GM21528 (cell line): ENCODE measurements around the gene SIAH2.
A peak's percentile ranks its signal among the peaks of the same experiment; 100 is the strongest.

Source experiments
- ATAC-seq: cut with Tn5 transposase; IDR thresholded peaks from one replicate; pipeline ENCODE4 v1.9.1; 2021; ENCODE audit warnings: mild to moderate bottlenecking, moderate library complexity; ENCODE audit not compliant: unreplicated experiment, low FRiP score

Gene SIAH2

DNA sequence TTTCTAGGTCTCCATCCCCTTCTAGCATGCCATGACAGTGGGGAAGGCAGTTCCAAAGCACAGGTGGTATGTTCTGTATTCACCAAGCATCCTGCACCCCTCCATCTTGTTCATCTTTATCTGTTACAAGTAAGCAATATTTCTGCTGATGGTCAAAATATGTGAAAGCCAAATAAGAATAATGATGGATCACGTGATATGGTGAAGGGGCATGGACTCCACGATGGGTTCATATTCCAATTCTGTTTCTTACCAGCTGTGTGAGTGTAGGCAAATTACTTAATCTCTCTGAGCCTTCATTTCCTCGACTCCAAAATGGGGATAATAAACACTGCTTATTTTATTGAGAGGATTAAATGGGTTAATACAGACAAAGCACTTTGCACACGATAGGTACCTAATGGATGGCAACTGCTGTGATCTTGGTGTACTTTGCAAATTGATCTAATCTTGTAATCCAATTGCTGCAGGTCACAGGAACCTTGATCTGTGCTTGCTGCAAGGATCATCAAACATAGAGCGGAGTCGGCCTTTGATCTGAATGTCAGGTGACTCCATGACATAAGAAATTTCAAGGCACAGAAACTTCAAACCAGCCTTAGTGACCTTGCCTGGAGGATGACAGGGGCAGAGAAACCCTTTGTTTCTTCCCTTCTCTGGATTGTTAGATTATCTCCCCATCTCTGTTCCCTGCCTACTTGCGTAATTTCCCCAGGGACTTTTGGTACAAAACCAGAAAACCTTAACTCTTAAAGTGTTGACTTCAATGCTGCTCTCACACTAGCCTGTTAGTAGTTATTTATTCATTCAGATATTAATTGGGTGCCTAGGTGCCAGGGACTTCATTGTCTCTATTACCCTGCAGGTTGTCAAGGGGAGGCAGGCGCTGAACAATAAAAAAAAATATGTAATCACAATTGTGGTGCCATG, 25.8 kb downstream of the SIAH2 start:
- no peak for ATAC-seq

- ATAC-seq, result no peak
Observed at GRCh38 chr3:150736316-150736719, 26.7 kb downstream of the SIAH2 start.

- ATAC-seq, result no peak
Observed at GRCh38 chr3:150734795-150735119, 28.2 kb downstream of the SIAH2 start.

DNA sequence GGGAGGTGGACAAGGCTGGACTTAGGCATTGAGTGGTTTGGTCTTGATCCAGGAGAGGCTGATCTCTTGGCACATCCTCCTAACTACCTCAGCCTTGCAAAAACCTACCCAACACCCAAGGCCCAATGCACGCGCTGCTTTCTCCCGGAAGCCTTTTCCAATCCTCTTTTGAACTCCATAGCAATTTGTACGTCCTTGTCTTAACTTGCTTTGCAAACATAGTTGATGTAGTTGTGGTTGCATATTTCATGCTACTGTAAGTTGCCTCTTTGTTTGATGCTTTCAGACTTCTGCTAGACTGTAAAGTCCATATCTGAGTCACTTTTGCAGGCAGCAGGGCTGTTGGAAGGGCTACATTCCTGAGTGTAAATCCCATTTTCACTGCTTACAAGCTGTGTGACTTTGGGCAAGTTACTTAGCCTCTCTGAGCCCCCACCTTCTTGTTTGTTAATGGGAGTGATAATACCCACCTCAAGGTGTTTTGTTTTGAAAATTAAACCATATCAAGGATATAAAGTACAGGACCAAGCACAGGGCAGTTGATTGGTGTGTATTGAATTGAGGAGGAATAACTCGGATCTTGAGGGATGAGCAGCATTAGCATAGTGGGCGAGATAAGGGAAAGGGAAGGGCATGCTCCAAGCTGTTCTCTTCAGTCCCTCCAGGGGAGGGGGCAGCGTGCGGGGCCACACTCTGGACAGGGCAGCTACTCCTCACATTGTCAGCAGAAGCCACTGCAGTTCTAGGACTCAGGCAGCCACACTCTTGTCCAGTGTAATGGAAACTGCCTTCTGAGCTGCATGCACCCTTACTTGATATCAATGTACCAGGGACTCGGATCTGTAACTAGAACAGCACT, 28.8 kb downstream of the SIAH2 start:
- no peak for ATAC-seq

DNA sequence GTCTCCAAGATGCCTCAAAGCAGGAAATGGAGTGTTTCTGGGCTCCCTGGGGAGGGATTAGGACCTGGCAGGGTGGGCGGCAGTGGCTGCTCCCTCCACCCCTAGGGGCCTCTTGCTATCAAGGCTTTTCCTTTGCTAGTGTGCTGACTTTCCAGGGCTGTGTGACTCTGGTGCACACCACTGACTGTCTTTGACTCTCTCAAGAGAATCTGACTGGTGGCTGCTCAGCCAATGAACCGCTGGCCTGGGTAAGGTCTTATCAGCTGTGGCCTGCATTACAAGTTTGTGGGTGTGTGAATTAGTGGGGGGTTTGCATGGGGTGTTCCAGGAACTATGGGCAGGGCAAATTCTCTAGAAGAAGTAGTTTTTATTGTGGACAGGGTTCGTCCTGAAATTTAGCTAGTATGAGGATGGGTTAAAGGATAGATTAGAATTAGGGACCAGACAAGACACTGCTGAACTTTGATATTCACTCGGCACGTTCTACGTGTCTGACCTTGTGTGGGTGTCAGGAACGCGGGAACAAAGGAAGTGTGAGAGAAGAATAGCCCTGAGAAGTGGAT, 29.5 kb downstream of the SIAH2 start:
- no peak for ATAC-seq

DNA sequence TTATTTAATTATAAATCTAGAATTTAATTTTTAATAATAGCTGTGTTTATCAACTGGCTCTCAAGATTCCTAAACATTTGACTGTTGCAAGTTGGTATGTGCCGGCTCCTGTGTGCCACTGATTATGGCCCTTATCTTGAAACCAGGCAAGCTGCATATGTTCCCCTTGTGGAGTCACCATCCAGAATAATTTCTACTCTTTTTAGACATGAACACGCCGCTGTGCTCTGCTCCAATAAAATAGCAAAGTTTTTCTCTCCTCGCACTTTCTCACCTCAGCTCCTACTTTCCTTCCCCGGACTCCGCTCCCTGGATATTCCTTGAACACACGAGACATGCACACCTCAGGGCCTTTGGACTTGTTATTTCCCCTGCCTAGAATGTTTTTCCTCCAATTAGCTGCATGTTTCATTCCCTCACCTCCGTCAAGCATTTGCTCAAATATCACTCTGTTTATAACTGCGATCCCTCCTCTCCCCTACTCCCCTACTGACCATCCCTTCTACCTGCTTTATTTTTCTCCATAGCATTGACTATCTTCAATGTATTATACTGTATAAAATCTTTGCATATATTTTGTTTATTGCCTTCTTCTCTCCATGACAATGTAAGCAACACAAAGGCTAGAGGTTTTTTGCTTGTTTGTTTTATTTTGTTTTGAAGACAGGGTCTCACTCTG, 33.1 kb downstream of the SIAH2 start:
- no peak for ATAC-seq

GRCh38 chr3:150727653-150728502, 35.1 kb downstream of the SIAH2 start:
- no peak for ATAC-seq

GRCh38 chr3:150725548-150725947, 37.4 kb downstream of the SIAH2 start:
- no peak for ATAC-seq

GRCh38 chr3:150723946-150724345, 39.0 kb downstream of the SIAH2 start:
- ATAC-seq, result no peak

GRCh38 chr3:150722267-150722666, 40.7 kb downstream of the SIAH2 start:
- ATAC-seq, result no peak

DNA sequence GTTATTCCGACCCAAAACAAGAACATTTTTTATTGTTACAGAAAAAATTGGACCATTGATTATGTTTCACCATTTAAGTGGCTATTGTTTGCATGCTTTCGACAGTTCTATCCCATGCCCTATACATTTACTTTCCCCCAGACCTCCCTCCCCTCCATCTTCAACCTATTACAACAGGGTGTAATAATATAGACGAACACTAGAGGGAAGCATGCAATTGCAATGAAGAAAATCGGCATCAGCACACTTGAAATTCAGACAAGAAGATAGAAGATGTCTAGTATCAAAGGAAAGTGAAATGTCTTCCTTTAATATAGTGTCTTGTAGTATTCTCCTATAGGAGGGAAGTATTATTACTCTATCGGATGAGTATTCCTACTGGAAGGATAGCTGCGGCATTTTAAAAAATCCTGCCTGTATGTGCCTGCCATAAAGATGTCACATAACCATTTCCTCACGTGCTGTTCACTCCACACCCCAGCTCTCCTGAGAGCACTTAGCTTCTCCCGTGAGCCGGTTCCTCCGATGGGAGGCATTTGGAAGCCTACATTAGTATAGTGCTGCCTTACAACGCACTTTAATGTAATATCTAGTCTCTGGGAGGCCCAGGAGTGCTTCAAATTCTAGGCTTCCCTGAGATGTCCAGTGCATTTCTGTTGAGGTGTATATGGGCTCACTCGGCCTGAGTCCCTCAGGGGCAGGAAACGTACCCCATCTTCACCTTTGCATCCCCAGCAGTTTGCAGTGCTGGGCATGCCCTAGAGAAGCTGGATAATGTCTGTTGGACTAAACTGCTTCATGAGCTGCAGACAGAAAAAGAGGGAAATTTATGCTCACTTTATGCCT, 41.5 kb downstream of the SIAH2 start:
- ATAC-seq, result no peak

DNA sequence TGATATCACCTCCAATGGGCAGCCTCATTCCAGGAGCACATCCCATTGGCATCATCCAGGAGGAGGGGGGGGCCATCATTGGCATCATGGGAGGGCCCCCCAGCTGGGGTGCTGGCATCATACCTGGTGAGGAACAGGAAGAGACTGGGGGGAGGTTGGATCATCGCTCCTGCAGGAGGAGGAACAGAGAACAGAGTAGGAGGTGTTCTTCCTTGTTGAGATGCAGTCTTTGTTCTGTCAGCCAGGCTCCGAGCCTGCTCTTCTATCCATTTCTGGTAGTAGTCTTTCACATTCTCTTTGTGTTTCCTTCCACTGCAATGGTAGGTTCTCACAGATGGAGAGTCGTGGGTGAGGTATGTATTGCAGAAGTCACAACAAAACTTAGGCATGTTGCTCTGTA, 42.5 kb downstream of the SIAH2 start:
- ATAC-seq, result no peak

GRCh38 chr3:150710097-150710496, 52.9 kb downstream of the SIAH2 start:
- no peak for ATAC-seq

- peak; percentile 99 for ATAC-seq
Observed at GRCh38 chr3:150703756-150704344, 59.1 kb downstream of the SIAH2 start, which contains the start of gene ERICH6. ERICH6 (minus strand) TSS chr3:150703920; CDS start chr3:150703898, 22 bp downstream.

- peak; percentile 49 for ATAC-seq
Observed at GRCh38 chr3:150703299-150703755, 59.6 kb downstream of the SIAH2 start.

- no peak for ATAC-seq
Observed at GRCh38 chr3:150699068-150699639, 63.8 kb downstream of the SIAH2 start.

DNA sequence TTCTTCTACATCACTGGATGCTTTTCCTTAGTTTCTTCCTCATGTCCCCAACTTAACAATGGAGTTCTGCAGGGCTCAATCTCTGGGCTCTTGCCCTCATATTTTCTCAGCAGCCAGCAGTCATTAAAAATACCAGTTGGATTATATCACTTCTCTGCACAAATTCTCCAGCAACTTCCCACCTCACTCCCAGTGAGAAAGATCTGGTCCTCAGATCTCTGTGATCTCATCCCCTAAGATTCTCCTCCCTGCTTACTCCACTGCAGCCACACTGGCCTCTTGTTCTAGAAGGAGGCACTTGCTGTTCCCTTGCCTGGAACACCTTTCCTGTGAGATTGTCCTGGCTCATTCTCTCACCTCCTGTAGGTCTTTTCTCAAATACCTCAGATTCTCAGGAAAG, 65.3 kb downstream of the SIAH2 start:
- no peak for ATAC-seq
